GM19372 (cell line): Measurements from ENCODE around the gene PLEKHM1.

Source experiments
- ATAC-seq: cut with Tn5 transposase; IDR thresholded peaks from one replicate; pipeline ENCODE4 v1.9.1; 2021; ENCODE audit warnings: mild to moderate bottlenecking, low read depth, moderate library complexity; ENCODE audit not compliant: unreplicated experiment

PLEKHM1 gene

GRCh38 chr17:45429339-45430005, 61.0 kb downstream of the PLEKHM1 start:
- no peak for ATAC-seq

- no peak for ATAC-seq
Measured at GRCh38 chr17:45428931-45429338, 61.6 kb downstream of the PLEKHM1 start.

GRCh38 chr17:45428050-45428617, 62.4 kb downstream of the PLEKHM1 start:
- ATAC-seq: peak; percentile 45

GRCh38 chr17:45427181-45427835, 63.2 kb downstream of the PLEKHM1 start:
- ATAC-seq: no peak

- ATAC-seq: no peak
Measured at GRCh38 chr17:45426561-45426960, 64.0 kb downstream of the PLEKHM1 start.

- no peak for ATAC-seq
Measured at GRCh38 chr17:45425984-45426413, 64.5 kb downstream of the PLEKHM1 start.

- ATAC-seq: no peak
Measured at GRCh38 chr17:45425125-45425983, 65.2 kb downstream of the PLEKHM1 start.

- no peak for ATAC-seq
Measured at GRCh38 chr17:45424769-45425124, 65.8 kb downstream of the PLEKHM1 start.

- ATAC-seq: no peak
Measured at GRCh38 chr17:45423975-45424335, 66.6 kb downstream of the PLEKHM1 start.

GRCh38 chr17:45423304-45423974, 67.1 kb downstream of the PLEKHM1 start:
- ATAC-seq: no peak

- ATAC-seq: no peak
Measured at GRCh38 chr17:45414990-45415881, 75.3 kb downstream of the PLEKHM1 start.

- no peak for ATAC-seq
Measured at GRCh38 chr17:45413498-45413923, 77.0 kb downstream of the PLEKHM1 start.

GRCh38 chr17:45411348-45412105, 79.0 kb downstream of the PLEKHM1 start:
- no peak for ATAC-seq

- no peak for ATAC-seq
Measured at GRCh38 chr17:45410144-45411091, 80.1 kb downstream of the PLEKHM1 start.

- no peak for ATAC-seq
Measured at GRCh38 chr17:45409659-45410076, 80.9 kb downstream of the PLEKHM1 start.

- no peak for ATAC-seq
Measured at GRCh38 chr17:45408611-45409421, 81.7 kb downstream of the PLEKHM1 start.

- no peak for ATAC-seq
Measured at GRCh38 chr17:45406107-45406506, 84.4 kb downstream of the PLEKHM1 start.
